Sigmoid colon (tissue), 7 donors: ENCODE measurements around the gene SLC6A18. TPM values are rescaled to one million over a fixed set of nuclear protein-coding genes. Genes with fewer than 3 reads are reported as not detected.

Experiments used
- DNase-seq: peaks from one replicate; pipeline ENCODE4 v3.0.0-alpha.2; 2019
- H3K27ac ChIP-seq, 4 donors: fragments of 200-600 bp; sonication (generic); one replicate each; pipeline ENCODE4 v1.5.1; 2016 to 2019; ENCODE audit warnings: mild to moderate bottlenecking in 1 of 4
- H3K27me3 ChIP-seq, 3 donors: fragments of 200-600 bp; sonication (generic); one replicate each; pipeline ENCODE4 v1.5.1; 2019; ENCODE audit warnings: mild to moderate bottlenecking in 1 of 3
- H3K36me3 ChIP-seq, 4 donors: fragments of 200-600 bp; sonication (generic); one replicate each; pipeline ENCODE4 v1.5.1; 2016 to 2019
- H3K4me1 ChIP-seq, 4 donors: fragments of 200-600 bp; sonication (generic); one replicate each; pipeline ENCODE4 v1.5.1; 2017 to 2019
- H3K4me3 ChIP-seq, 4 donors: fragments of 200-600 bp; sonication (generic); one replicate each; pipeline ENCODE4 v1.5.1; 2017 to 2019; ENCODE audit warnings: mild to moderate bottlenecking in 2 of 4, moderate library complexity in 1 of 4
- H3K9me3 ChIP-seq, 4 donors: fragments of 200-600 bp in 3 of 4; sonication (generic) in 3 of 4; one replicate each; pipeline versions ENCODE4 v1.5.1 to v1.6.1; 2013 to 2019
- CTCF ChIP-seq, 4 experiments: fragments of 450-650 bp in 3 of 4; fragments of 200-600 bp in 1 of 4; IDR thresholded peaks; one replicate each; pipeline ENCODE4 v1.5.1; 2016 to 2019; ENCODE audit warnings: antibody characterized with exemption in 4 of 4, mild to moderate bottlenecking in 3 of 4, moderate library complexity in 2 of 4
- EP300 ChIP-seq, 4 donors: sonication (generic); formaldehyde crosslinking; IDR thresholded peaks; one replicate each; pipeline ENCODE4 v1.6.1; 2017; ENCODE audit warnings: antibody characterized with exemption in 4 of 4
- POLR2A ChIP-seq, 2 donors: fragments of 450-650 bp; IDR thresholded peaks; one replicate each; pipeline ENCODE4 v1.6.1; 2016; ENCODE audit warnings: antibody characterized with exemption in 2 of 2, mild to moderate bottlenecking in 2 of 2, moderate library complexity in 2 of 2
- POLR2AphosphoS5 ChIP-seq, 4 donors: sonication (generic); formaldehyde crosslinking; IDR thresholded peaks; one replicate each; pipeline ENCODE4 v1.6.1; 2017; ENCODE audit warnings: antibody characterized with exemption in 4 of 4
- WGBS, 2 donors: extraction: QIAGEN DNeasy Blood & Tissue Kit; methylation state at CpG; one replicate each; pipeline ENCODE4 v1.1.7; 2013; 5-methylcytosine and 5-hydroxymethylcytosine counted together
- intact Hi-C: fragments of 100-400 bp; cut with DNase I; formaldehyde crosslinking; loops from one replicate; pipeline ENCODE4 v1.15.1; 2023
- polyA plus RNA-seq, 3 donors: library from polyadenylated mRNA; stranded (reverse); fragments of 200-250 nt; gene quantifications; one replicate each; pipeline ENCODE4 v1.2.3, GENCODE V29; 2013
- total RNA-seq, 4 donors: library from RNA; depleted of rRNA; stranded (reverse); fragments of >200 nt; gene quantifications; one replicate each; pipeline ENCODE4 v1.1.0, GENCODE V29; 2016
- donor health status: healthy with polysubstance abuse.
- donor health status: Bipolar disorder and iron deficiency.
- donor health status: healthy.

SLC6A18 gene
- total and polyA plus RNA-seq, 7 donors = 0.07 TPM; not detected in 6

- DNase-seq = no peak
- no peak for TF ChIP-seq POLR2AphosphoS5 (IDR thresholded peaks at IDR 0.05)
- no peak for TF ChIP-seq EP300 (IDR thresholded peaks at IDR 0.05)
- TF ChIP-seq POLR2A (IDR thresholded peaks at IDR 0.05) = no peak
- TF ChIP-seq CTCF (IDR thresholded peaks at IDR 0.05) = no peak
- no peaks in the 10 kb centered on the region for H3K36me3 ChIP-seq
- H3K4me1 ChIP-seq = peaks cover 0 to 4% (median 0%) of the 10 kb centered on the region in 4 donors
- peaks cover 0 to 8% (median 0%) of the 10 kb centered on the region in 3 donors for H3K27me3 ChIP-seq
- intact Hi-C loops = no loop called here
- WGBS, 2 donors = 81% methylated on average over 34 of the region's 34 CpGs; no CpG with 5 or more reads in 1 of the 2 donors
- H3K4me3 ChIP-seq = no peak overlapping the region
- no peaks in the 10 kb centered on the region for H3K9me3 ChIP-seq
- no peak overlapping the region for H3K27ac ChIP-seq
These were observed 46.4 kb upstream of the SLC6A18 start for GRCh38 chr5:1178529-1179382.

GRCh38 chr5:1179383-1179715, 45.8 kb upstream of the SLC6A18 start:
- Histone ChIP-seq H3K9me3 (no peaks in the 10 kb centered on the region), H3K27ac (no peak overlapping the region), H3K4me1 (peaks cover 0 to under 1% (median 0%) of the 10 kb centered on the region in 4 donors), H3K4me3 (no peak overlapping the region), H3K36me3 (no peaks in the 10 kb centered on the region), H3K27me3 (peaks cover 0 to 8% (median 0%) of the 10 kb centered on the region in 3 donors)
- intact Hi-C loops = no loop called here
- no peak for TF ChIP-seq POLR2A (IDR thresholded peaks at IDR 0.05)
- no peak for TF ChIP-seq EP300 (IDR thresholded peaks at IDR 0.05)
- no peak for TF ChIP-seq CTCF (IDR thresholded peaks at IDR 0.05)
- TF ChIP-seq POLR2AphosphoS5 (IDR thresholded peaks at IDR 0.05) = no peak
- WGBS, 2 donors = 84% methylated on average over 9 of the region's 9 CpGs; no CpG with 5 or more reads in 1 of the 2 donors
- DNase-seq = no peak

GRCh38 chr5:1180096-1180495, 45.1 kb upstream of the SLC6A18 start:
- Histone ChIP-seq H3K27ac (no peak overlapping the region), H3K36me3 (no peaks in the 10 kb centered on the region), H3K4me1 (no peaks in the 10 kb centered on the region), H3K9me3 (no peaks in the 10 kb centered on the region), H3K4me3 (no peak overlapping the region), H3K27me3 (peaks cover 0 to 8% (median 0%) of the 10 kb centered on the region in 3 donors)
- intact Hi-C loops = no loop called here
- TF ChIP-seq EP300 (IDR thresholded peaks at IDR 0.05) (no peak), CTCF (IDR thresholded peaks at IDR 0.05) (no peak), POLR2A (IDR thresholded peaks at IDR 0.05) (no peak), POLR2AphosphoS5 (IDR thresholded peaks at IDR 0.05) (no peak)
- no peak for DNase-seq
- WGBS, 2 donors = 96% methylated on average over 20 of the region's 20 CpGs; no CpG with 5 or more reads in 1 of the 2 donors

GRCh38 chr5:1180841-1181271, 44.3 kb upstream of the SLC6A18 start:
- Histone ChIP-seq H3K4me3 (no peak overlapping the region), H3K27me3 (peaks cover 0 to 8% (median 0%) of the 10 kb centered on the region in 3 donors), H3K27ac (no peak overlapping the region), H3K4me1 (no peaks in the 10 kb centered on the region), H3K9me3 (no peaks in the 10 kb centered on the region), H3K36me3 (no peaks in the 10 kb centered on the region)
- no peak for DNase-seq
- intact Hi-C loops = no loop called here
- 87 to 88% methylated on average over 20 of the region's 20 CpGs for WGBS, 2 donors
- TF ChIP-seq EP300 (IDR thresholded peaks at IDR 0.05) = no peak
- no peak for TF ChIP-seq CTCF (IDR thresholded peaks at IDR 0.05)
- TF ChIP-seq POLR2A (IDR thresholded peaks at IDR 0.05) = no peak
- TF ChIP-seq POLR2AphosphoS5 (IDR thresholded peaks at IDR 0.05) = no peak
